Stimulated activated CD4-positive, alpha-beta T cell treated with anti-CD3 and anti-CD28 coated beads, TNF-alpha, amount 100 ng/mL, for 4 hours (primary cell): ENCODE measurements around the gene ZNF423.

ENCODE experiments used
- DNase-seq, 3 experiments: peaks; one replicate each; pipeline ENCODE4 v3.0.0-alpha.2; 2020; ENCODE audit warnings: low read depth in 3 of 3

The ZNF423 gene

DNA sequence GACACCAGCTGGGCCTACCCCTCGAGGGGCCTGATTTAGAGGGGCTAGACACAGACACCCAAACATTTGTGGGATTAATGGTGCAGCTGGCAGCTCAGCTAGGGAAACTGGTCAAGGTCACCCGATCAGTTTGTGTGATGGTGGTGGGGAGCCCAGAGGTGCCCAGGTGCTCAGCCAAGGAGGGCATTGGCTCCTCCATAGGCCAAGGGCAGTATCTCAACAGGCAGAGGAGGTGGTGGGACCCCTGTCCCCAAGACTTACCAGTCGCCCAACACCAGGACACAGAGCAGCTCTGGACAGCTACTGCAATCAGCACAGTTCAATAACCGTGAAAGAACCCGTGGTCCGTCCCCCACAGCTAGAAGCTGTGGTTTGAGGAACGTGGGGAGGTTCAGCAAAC is 361.4 kb downstream of the ZNF423 start:
- DNase-seq: no peak

DNA sequence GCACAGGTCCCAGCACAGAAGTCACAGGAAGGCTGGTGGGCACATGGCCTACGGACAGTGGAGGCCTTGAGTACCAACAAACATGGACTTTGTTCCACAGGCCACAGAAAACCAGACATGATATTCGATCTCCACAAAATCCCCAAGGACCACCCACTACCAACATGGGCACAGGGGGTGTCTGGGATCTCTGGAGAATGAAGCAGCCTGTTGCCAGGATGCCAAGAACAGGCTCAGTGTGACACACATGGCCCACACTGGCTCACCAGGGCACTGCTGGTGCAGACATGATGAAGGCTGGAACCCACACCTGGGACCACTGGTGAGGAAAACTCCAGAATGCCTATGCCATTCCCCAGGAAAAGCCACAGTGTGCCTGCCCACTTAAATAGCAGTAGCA is 362.1 kb downstream of the ZNF423 start:
- DNase-seq: no peak

DNA sequence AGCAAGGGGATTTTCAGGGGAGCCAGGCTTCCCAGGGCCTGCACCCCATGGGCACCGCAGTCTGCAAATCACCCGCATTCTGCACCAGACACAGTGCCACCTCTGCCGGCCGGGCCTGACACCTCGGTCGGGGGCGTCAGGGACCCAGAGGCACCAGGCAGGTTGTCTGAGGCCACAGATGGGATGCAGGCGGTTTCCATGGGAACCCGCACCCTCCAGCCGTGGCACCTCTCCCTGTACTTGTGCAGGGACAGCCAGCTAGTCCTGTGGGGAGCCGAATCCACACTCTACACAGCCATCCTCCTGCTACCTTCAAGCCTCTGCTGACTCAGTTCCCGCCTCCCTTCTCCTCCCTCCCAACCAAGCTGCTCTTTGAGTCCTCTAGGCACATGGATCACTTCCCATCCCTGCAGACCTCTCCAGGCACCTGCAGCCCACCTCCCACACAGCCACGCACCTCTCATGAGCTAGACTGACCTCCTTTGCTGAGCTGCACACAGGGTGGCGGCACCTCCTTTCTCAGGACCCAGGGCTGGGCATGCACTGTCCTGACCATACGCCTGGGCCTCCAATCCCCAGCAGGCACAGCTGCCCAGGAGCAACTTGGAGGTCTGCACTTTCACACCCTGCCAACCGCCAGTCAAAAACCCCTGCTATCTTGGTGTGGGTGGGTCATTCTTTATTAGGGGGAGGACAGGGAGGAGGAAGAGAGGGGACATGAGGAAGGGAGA is 362.9 kb downstream of the ZNF423 start:
- no peak for DNase-seq

DNA sequence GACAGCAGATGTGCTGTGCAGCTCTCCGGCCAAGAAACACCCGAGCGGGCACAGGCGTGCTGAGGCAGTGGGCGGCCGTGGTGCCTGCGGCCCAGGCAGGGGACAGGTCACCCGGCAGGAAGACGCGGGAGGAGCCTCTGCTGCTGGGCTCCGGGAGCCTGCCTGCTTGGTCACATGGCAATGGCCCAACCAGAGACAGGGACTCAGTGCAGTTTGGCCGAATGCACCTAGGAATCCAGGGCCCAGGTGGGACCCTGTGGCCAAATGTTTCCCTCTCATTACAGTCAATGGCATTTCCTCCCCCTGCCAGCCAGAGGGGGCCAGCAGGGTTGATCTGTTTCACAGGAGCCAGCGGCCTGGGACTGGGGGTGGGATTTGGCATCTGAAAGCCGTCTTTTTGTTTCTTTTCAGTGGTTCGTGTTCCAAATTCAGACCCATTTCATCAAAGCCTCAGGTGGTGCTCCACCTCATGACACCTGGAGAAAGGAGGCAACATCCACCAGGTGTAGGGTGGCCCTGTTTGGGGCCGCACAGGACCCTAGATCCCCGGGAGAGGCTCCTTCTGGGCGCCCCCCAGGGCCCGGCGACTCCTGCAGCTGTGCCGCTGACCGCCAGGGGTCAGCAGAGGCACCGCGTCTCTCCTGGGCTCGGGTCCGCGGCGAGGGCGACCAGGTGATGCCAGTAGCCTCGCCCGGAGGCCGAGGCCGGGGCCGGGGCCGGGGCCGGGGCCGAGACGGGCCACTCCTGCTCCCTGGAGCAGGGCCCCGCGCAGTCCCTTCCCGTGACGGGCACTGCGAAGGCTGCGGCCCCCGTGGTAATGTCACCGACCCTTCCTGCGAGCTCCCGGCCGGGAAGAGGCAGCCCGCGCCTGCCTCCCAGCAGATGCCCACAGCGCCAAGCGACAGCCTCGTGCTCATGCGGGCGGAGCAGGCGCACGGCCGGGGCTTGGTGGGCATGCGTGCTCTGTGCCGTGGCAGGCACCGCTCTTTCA is 363.8 kb downstream of the ZNF423 start:
- DNase-seq: peak in 1 of 3 experiments; percentile 27

DNA sequence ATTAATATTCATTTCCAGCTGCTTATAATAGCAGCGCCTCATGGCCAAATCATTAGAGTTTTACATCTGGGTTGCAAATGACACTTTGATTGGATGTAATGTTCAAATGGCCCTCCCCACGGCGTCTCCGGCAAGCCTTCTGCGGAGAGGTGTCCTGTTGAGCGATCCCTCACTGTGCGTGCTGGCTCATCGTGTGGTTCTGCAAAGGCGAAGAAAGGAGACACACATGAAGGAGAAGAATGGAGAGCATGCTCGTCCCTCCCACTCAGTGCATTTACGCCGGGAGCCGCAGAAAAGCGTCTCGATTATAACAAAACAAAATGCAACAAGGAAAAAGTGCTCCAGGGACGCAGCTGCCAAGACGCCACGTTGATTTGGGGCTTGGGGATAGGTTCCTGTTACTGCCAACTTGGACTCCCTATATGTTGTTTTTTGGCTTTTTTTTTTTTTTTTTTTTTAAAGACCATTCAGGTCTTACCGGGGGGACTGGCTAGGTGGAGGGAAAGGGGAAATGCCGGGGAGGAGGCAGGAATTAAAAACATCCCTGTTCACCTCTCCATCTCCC is 364.7 kb downstream of the ZNF423 start:
- no peak for DNase-seq

DNA sequence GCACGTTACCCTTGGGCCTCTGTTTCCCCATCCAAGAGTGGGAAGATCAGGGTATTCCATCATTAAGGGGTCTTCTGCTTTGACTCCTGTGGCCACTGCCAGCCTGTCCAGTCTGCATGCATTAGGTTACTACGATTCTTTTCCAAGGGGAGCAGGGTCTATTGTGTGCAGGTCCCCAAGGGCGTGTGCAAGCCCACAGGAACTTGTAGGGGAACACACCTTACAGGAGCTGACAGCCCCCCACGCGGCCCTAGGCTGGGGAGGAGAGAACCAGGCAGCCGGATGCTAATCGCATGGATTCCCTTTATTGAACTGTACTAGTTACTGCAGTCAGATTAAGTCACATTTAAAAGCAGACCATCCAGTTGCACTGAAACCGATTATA is 365.6 kb downstream of the ZNF423 start:
- DNase-seq: no peak

DNA sequence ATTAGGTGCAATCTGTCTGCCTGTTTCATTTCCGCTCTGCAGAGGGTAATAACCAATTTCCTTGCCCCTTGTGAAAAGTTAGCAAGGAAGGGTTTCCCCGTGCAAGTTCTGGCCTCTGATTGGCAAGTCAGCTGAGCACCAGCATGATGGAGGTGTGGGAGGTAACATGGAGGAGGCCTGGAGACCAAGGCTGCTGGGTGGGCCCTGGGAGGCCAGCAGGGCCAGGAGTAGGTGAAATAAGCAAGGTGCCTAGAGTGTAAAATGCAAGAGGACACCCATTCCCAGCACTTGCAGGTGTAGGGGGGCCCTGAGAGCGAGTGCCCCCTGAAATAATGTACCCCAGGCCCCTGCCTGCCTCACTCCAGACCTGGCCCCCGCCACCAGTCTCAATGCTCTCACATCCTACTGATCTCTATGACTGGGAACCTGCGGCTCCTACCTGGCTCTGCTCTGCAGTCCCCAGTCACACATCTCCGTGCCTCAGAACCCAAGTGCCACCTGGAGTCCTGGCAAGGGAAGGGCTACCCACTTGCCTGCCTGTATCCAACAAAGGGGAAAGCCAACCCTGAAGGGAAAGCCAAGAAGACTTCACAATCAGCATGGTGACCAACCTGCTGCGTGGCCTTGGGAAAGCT is 366.1 kb downstream of the ZNF423 start:
- DNase-seq: no peak

DNA sequence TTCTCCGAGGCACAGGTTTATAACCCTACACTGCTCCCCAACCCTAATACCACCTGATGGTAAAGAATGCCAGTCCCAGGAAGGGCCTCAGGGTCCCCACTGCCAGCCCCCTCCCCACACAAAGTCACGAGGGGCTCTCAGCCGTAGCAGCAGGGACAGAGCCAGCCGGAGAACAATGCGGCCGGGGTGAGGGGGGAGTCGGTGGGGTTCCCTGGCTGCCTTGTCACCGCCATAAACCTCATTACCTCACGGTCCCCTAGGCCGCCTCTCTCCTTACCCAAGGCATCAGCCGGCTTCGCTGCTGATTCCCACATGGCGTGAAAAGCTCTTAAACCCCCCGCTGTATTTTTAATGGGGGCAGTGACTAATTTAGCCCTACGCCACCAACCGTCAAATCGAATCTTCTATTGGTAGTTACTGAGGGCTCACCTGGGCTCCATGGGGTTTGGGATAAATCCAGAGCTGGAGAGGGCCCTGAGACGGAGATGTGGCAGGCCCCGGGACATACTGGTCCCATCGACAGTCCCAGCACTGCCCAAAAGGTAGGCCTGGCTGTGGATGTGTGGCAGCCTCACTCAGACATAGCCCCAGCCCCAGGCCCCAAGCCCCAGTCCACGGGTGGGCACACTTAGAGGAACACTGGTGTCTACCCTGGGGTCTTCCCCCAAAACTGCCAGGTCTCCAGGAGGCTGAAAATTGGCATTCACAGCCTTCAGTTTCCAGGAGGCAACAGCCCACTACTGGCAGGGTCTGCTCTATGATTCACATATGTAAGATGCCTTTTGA is 367.0 kb downstream of the ZNF423 start:
- DNase-seq: no peak

DNA sequence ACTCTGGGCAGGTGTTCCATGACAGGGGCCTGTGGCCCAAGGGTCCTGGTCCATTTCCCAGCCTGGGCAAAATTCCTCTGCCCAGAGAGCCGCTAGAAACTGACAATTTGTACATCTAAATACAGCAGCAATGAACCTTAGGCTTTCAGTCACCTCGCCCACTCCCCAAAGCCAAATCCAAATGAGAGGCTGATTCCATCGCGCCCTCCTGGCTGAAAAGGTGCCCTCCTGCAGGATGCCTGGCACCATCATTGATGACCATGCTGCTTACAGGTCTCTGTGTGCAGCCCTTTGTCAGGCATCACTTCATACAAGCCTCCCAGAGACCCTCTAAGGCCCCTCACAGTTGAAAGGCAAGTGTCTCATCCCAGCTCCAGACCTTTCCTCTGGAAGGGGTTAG is 367.6 kb downstream of the ZNF423 start:
- DNase-seq: no peak

DNA sequence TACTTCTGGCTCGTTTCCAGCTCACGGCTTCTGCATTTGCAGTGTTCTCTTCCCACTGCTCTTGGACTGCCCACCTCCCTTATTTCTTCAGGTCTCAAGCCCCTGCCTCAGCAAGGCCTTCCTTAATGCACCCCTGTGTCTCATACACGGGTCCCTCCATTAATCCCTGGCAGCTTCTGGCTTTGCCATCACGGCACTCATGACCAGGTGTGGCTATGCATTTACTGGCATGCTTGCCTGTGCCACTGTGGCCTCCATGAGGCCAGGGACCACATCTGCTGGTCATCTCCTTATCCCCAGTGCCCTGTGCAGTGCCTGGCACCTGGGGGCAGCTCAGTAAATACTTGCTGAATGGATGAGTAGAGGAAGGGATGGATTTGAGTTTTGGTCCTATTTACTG is 368.2 kb downstream of the ZNF423 start:
- no peak for DNase-seq

DNA sequence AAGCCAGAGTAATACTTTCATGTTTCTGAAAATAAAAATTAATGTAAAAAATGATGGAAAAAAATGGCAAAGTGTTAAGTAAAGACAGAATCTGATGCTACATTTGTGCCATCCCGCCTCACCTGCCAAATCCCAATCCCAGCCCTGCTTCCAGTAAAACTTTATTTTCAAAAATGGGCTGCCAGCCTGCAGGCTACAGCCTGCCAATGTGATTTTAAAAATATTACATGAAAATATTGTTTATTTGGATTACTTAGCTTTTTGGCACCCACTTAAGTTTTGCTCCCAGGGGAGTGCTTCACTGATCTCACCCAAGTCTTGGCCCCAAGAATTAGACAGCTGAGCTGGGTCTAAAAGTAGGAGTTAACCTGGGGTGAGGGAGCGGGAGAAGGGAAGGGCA is 369.5 kb downstream of the ZNF423 start:
- no peak for DNase-seq

DNA sequence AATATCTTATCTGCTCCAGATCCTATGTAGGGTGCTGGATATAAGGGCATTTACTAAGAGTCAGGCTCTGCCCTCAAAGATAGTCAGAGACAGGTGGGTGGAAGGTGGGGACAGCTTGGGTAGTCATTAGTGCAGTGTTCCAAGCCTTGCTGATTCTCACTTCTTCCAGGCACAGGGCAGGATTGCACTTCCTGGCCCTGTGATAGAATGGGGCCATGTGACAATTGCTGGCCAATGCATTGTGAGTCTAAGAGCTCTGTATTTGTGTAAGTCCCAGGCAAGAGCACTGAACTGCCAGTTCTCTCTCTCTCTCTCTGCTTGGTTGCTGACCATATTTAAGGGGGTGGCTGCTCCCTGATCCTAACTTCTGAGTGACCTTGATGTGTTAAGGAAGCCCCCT is 370.2 kb downstream of the ZNF423 start:
- DNase-seq: no peak

DNA sequence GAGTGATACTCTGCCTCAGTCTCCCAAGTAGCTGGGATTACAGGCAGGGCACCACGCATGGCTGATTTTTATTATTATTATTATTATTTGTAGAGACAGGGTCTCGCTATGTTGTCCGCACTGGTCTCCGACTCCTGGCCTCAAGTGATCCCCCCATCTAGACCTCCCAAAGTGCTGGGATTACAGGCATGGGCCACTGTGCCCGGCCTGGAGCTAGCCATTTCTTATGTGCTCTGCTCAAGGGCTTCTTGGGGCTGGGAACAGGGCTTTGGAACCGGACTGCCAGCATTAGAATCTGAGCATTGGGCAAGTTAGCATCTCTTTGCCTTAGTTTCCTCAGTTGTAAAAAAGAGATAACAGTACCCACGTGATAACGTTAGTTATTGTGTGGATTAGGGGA is 371.0 kb downstream of the ZNF423 start:
- no peak for DNase-seq

DNA sequence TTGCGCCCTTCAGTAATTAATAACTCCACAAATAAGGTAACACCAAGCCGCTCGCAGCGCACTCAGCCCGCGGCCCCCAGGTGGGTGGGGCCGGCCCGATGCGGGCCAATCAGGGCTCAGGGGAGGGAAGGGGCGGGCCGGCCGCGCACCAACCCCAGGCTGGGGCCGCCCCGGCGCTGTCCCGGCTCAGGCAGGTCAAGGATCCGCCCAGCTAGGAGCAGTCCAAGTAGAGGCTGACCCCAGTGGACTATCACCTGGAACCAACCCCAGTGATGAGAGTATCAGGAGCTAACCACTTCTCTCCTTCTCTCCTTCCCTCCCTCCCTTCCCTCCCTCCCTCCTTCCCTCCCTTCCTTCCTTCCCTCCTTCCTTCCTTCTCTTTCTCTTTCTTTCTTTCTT is 371.5 kb downstream of the ZNF423 start:
- DNase-seq: no peak

DNA sequence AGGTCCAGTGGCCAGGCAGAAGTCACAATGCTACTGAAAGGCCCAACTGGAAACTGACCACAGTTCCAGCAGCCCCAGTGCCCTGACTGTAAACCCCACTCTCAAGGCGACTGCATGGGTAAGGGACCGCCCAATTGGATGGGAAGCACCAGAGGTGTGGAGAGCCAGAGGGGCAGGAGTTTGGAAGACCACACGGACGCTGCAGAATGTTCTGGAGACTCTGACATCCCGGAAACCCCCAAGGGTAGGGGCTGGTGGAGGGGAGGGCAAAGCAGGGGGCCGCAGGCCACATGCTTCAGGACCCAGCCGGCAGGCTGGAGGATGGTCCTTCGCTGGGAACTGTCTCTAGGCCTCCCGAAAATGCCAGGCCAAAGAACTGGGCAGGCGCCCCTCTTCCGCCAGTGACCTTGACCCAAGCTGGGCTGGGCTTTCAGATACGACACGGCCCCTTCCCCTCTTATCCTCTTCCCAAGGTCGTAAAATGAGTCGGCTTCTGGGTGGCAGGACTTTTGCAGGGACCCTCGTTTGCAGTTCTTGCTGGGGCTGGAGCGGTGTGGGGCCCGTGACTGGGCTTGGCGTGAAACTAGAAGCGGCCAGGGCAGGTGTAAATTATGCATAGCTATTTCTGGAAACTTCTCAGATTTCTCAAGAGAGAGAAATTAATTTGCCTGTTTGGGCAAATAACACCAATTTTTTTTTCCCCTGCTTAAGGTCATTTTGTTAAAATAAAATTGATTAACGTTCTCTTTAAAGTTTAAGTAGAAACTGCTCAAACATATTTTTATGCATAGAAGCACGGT is 372.1 kb downstream of the ZNF423 start:
- DNase-seq: no peak

DNA sequence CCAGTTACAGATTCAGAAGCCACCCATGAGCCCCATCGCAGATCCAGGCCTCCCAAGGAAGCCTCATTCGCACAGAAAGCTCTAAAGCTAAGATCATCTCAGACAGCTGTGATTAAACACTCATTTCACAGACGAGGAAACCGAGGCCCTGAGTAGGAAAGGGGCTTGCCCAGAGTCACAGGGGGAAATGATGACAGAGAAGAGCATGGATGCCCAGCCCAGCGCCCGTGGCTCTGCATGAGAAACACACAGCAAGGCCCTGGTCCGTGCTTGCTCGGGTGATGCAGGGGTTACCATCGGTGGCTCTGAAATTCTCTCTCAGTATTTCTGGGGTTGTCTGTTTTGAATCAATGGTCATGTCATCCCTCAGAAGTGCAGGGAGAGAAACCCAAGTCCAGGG is 372.7 kb downstream of the ZNF423 start:
- no peak for DNase-seq

DNA sequence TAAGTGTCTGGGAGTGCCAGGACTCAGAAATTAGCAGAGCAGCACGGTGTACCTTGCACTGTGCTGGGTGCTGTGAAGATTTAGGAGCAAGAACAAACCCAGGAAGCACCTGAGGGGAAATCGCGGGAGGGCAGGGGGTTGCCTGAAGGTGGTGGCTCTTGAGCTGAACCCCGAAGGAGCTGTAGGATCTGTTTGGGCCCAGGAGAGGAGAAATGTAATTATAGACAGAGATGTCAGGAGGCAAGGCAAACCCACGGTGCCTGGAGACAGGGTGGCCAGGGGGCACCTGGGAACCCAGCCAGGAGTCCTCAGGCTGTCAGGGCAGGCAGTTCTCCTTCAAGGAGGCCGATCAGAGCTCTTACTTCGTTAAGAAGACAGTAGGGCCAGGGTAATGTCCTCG is 373.2 kb downstream of the ZNF423 start:
- DNase-seq: no peak

DNA sequence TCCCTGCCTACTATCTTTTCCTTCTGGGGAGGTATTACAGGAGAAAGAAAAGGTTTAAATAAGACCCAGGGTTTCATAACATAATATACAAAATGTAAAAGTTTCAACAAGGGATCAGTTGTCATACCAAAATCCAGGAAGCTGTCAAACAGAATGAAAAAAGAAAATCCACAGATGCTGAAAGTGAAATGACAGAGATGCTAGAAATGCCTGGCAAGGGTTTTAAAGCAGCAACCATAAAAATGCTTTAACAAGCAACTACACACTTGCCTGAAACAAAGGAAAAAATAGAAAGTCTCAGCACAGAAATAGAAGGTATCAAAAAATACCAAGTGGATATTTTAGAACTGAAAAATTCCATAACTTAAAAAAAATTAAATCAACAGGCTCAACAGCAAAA is 377.3 kb downstream of the ZNF423 start:
- no peak for DNase-seq

DNA sequence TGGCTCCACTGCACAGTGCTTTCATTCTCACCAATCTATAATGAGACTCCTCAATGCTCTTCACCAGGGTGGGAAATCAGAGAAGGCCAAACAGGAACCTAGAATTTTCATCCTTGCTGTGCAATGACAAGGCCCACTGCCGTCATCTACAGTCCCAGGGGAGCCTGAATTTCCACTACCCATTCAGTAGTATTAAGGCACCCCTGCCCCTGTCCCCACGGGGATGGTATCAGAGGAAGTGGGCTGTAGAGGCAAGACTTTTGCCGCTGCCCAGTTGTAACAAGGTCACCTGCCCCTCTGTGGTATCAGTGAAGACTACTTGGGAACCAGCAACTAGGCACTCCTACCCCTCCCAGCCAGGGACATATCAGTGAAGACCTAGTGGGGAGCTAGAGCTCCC is 377.8 kb downstream of the ZNF423 start:
- no peak for DNase-seq

DNA sequence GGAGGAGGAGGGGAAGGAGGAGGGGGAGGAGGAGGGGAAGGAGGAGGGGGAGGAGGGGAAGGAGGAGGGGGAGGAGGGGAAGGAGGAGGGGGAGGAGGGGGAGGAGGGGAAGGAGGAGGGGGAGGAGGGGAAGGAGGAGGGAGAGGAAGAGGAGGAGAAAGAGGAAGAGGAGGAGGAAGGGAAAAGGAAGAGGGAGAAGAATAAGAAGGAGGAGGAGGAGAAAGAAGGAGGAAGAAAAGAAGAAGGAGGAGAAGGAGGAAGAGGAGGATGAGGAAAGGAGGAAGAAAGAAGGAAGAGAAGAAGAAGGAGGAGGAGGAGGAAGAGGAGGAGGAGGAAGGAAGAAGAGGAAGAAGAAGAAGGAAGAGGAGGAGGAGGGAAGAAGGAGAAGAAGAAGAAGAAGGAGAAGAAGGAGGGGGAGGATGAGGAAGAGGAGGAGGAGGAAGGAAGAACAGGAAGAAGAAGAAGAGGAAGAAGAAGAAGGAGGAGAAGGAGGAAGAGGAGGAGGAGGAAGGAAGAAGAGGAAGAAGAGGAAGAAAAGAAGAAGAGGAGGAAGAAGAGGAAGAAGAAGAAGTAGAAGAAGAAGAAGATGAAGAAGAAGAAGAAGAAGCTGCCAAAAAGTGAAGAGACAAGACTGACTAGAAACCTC is 378.5 kb downstream of the ZNF423 start:
- DNase-seq: no peak
